Fibroblast of lung (primary cell): ENCODE data around the gene TRIML2. TPM values are rescaled to one million over a fixed set of nuclear protein-coding genes. Genes with fewer than 3 reads are reported as not detected.

Experiments
- DNase-seq, 2 donors: peaks; one replicate each; pipeline versions ENCODE4 v3.0.0 to v3.0.0-alpha.2; 2010; ENCODE audit warnings: low read depth in 2 of 2
- H2AFZ ChIP-seq: 2 replicates; pipeline ENCODE4 v1.5.1; 2012; ENCODE audit warnings: low read length, control low read depth, inconsistent platforms
- H3K27ac ChIP-seq: 2 replicates; pipeline ENCODE4 v1.5.1; 2011; ENCODE audit warnings: low read length, control low read depth; ENCODE audit not compliant: insufficient read depth
- H3K27me3 ChIP-seq: 2 replicates; pipeline ENCODE4 v1.5.1; 2011; ENCODE audit warnings: mild to moderate bottlenecking, low read length; ENCODE audit not compliant: control insufficient read depth, insufficient read depth
- H3K36me3 ChIP-seq: 2 replicates; pipeline ENCODE4 v1.5.1; 2011; ENCODE audit warnings: low read length; ENCODE audit not compliant: control insufficient read depth, insufficient read depth
- H3K4me1 ChIP-seq: 2 replicates; pipeline ENCODE4 v1.5.1; 2011; ENCODE audit warnings: low read length; ENCODE audit not compliant: control insufficient read depth, insufficient read depth; ENCODE audit errors: extremely low read depth
- H3K4me2 ChIP-seq: 2 replicates; pipeline ENCODE4 v1.5.1; 2011; ENCODE audit warnings: low read length, control low read depth; ENCODE audit not compliant: insufficient read depth; ENCODE audit errors: extremely low read depth
- H3K4me3 ChIP-seq, 4 experiments: fragments of 200-600 bp in 1 of 4; sonication (generic) in 1 of 4; replicated peaks in 1 of 4; 2 replicates each; pipeline ENCODE4 v1.5.1; 2011 to 2016; ENCODE audit warnings: low read length in 4 of 4, low read depth in 3 of 4, mild to moderate bottlenecking in 3 of 4, control low read depth in 2 of 4, inconsistent platforms in 1 of 4, mixed read lengths in 1 of 4; ENCODE audit not compliant: insufficient read depth in 1 of 4; ENCODE audit errors: control extremely low read depth in 1 of 4
- H3K79me2 ChIP-seq: 2 replicates; pipeline ENCODE4 v1.5.1; 2012; ENCODE audit warnings: mild to moderate bottlenecking, low read length, inconsistent platforms; ENCODE audit not compliant: control insufficient read depth, insufficient read depth
- H3K9ac ChIP-seq: 2 replicates; pipeline ENCODE4 v1.5.1; 2011; ENCODE audit warnings: mild to moderate bottlenecking, low read length, control low read depth; ENCODE audit not compliant: insufficient read depth
- H3K9me3 ChIP-seq: 2 replicates; pipeline ENCODE4 v1.5.1; 2012; ENCODE audit warnings: low read depth, low read length; ENCODE audit not compliant: control insufficient read depth, insufficient read depth
- H4K20me1 ChIP-seq: 2 replicates; pipeline ENCODE4 v1.5.1; 2011; ENCODE audit warnings: low read length; ENCODE audit not compliant: control insufficient read depth, insufficient read depth; ENCODE audit errors: extremely low read depth
- CTCF ChIP-seq, 2 donors: IDR thresholded peaks in 1 of 2; conservative IDR thresholded peaks in 1 of 2; 1 replicate in 1 of 2; 2 replicates in 1 of 2; pipeline ENCODE4 v1.5.1; 2011 to 2012; ENCODE audit warnings: low read length in 2 of 2, control low read depth in 1 of 2, inconsistent platforms in 1 of 2, low read depth in 1 of 2, mild to moderate bottlenecking in 1 of 2
- EZH2 ChIP-seq: IDR thresholded peaks from 2 replicates; pipeline ENCODE4 v1.5.1; 2012; ENCODE audit warnings: low read length, control low read depth, mild to moderate bottlenecking; ENCODE audit errors: missing control alignments
- polyA plus RNA-seq, 2 donors: library from polyadenylated mRNA; depleted of rRNA in 1 of 2; stranded (reverse) in 1 of 2; unstranded in 1 of 2; fragments of >200 nt; gene quantifications; 2 replicates each; pipeline ENCODE4 v1.2.1, GENCODE V29; 2011 to 2012; ENCODE audit warnings: missing spikeins in 1 of 2
- total RNA-seq: library from RNA; depleted of rRNA; stranded (reverse); fragments of >200 nt; gene quantifications from 2 replicates; pipeline ENCODE4 v1.2.1, GENCODE V29; 2014

The TRIML2 gene
- total and polyA plus RNA-seq, 2 donors (not counting 1 experiment from before 2014, with no cell fraction given) = under 0.01 TPM; not detected in 1

GRCh38 chr4:188117631-188118324 is 8.4 kb upstream of the TRIML2 start:
- Histone ChIP-seq H2AFZ (no peak overlapping the region), H3K4me2 (no peak overlapping the region), H3K9ac (no peak overlapping the region), H3K36me3 (no peaks in the 10 kb centered on the region), H3K4me3 (no peak overlapping the region), H3K79me2 (no peaks in the 10 kb centered on the region), H4K20me1 (no peaks in the 10 kb centered on the region), H3K4me1 (no peaks in the 10 kb centered on the region), H3K27me3 (no peaks in the 10 kb centered on the region), H3K9me3 (no peaks in the 10 kb centered on the region), H3K27ac (no peak overlapping the region)
- DNase-seq = no peak
- TF ChIP-seq CTCF (conservative IDR thresholded peaks at IDR 0.05 in 1 of 2, IDR thresholded peaks at IDR 0.05 in 1 of 2; ENCODE audit: low read depth in 1 of 2, low read length in 2 of 2) (no peak), EZH2 (no peak)

- TF ChIP-seq CTCF (conservative IDR thresholded peaks at IDR 0.05 in 1 of 2, IDR thresholded peaks at IDR 0.05 in 1 of 2; ENCODE audit: low read depth in 1 of 2, low read length in 2 of 2) = no peak
- TF ChIP-seq EZH2 = no peak
- Histone ChIP-seq H3K36me3 (no peaks in the 10 kb centered on the region), H3K9ac (no peak overlapping the region), H3K4me1 (no peaks in the 10 kb centered on the region), H4K20me1 (no peaks in the 10 kb centered on the region), H3K4me2 (no peak overlapping the region), H3K9me3 (no peaks in the 10 kb centered on the region), H3K79me2 (no peaks in the 10 kb centered on the region), H3K27me3 (no peaks in the 10 kb centered on the region), H3K4me3 (no peak overlapping the region), H2AFZ (no peak overlapping the region), H3K27ac (no peak overlapping the region)
- no peak for DNase-seq
These were observed 3.8 kb upstream of the TRIML2 start for GRCh38 chr4:188113156-188113555.

- H3K4me3 ChIP-seq = no peak overlapping the region
- no peak overlapping the region for H2AFZ ChIP-seq
- no peak overlapping the region for H3K9ac ChIP-seq
- no peaks in the 10 kb centered on the region for H3K79me2 ChIP-seq
- H3K36me3 ChIP-seq = no peaks in the 10 kb centered on the region
- H3K4me1 ChIP-seq = no peaks in the 10 kb centered on the region
- no peak overlapping the region for H3K27ac ChIP-seq
- H4K20me1 ChIP-seq = no peaks in the 10 kb centered on the region
- TF ChIP-seq EZH2 (no peak), CTCF (conservative IDR thresholded peaks at IDR 0.05 in 1 of 2, IDR thresholded peaks at IDR 0.05 in 1 of 2; ENCODE audit: low read depth in 1 of 2, low read length in 2 of 2) (no peak)
- H3K9me3 ChIP-seq = no peaks in the 10 kb centered on the region
- H3K4me2 ChIP-seq = no peak overlapping the region
- H3K27me3 ChIP-seq = no peaks in the 10 kb centered on the region
- no peak for DNase-seq
These were observed 2.6 kb upstream of the TRIML2 start for GRCh38 chr4:188111955-188112354.
